ENCODE data around the gene CHD9.

CHD9 gene

DNA sequence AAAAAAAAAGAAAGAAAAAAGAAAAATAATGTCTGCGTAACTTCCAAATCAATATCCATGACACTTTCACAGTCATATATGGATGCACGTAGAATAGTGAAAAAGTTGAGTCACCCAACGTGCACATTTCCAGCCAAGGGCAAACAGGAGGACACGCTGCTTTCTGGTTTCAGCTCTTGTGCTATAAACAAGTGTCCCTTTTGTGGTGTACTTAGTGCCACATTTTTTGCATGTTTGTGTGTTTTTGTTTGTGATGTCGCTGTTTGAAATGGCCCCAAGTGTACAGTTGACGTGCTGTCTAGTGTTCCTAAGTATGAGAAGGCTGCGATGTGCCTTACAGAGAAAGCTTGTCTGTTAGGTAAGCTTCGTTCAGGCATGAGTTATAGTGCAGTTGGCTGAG, 2.9 kb downstream of the CHD9 start:
- Histone ChIP-seq H3K36me3 (replicated peaks; ENCODE audit: insufficient read depth, low read length) (no peaks in the 10 kb centered on the region), H3K79me2 (ENCODE audit: low read length) (peaks cover 62% of the 10 kb centered on the region), H3K27ac (ENCODE audit: low read length) (no peak overlapping the region), H2AFZ (ENCODE audit: low read length) (no peak overlapping the region), H3K4me2 (ENCODE audit: low read depth, low read length) (no peak overlapping the region), H4K20me1 (ENCODE audit: insufficient read depth, low read length) (no peaks in the 10 kb centered on the region), H3K9ac (ENCODE audit: low read length) (no peak overlapping the region), H3F3A (ENCODE audit: insufficient read depth, low read length) (peaks cover 19% of the 10 kb centered on the region), H3K4me3 (ENCODE audit: low read length) (no peak overlapping the region), H3K27me3 (replicated peaks; ENCODE audit: insufficient read depth, low read length) (no peaks in the 10 kb centered on the region), H3K4me1 (ENCODE audit: low read length) (peaks cover 25% of the 10 kb centered on the region), H3K9me2 (replicated peaks; ENCODE audit: insufficient read depth, low read length) (no peaks in the 10 kb centered on the region), H3K9me3 (replicated peaks; ENCODE audit: insufficient read depth, low read length) (no peaks in the 10 kb centered on the region)
- no peak for DNase-seq
- no peak for TF ChIP-seq CTCF (IDR thresholded peaks at IDR 0.05; ENCODE audit: low read length)
- no peak for TF ChIP-seq EZH2phosphoT487 (IDR thresholded peaks at IDR 0.05; ENCODE audit: low read length)
- no peak for TF ChIP-seq EZH2 (optimal IDR thresholded peaks at IDR 0.05; ENCODE audit: low read depth, low read length)

- Histone ChIP-seq H3K4me3 (ENCODE audit: low read length) (no peak overlapping the region), H3K9me3 (replicated peaks; ENCODE audit: insufficient read depth, low read length) (no peaks in the 10 kb centered on the region), H3F3A (ENCODE audit: insufficient read depth, low read length) (peaks cover 19% of the 10 kb centered on the region), H3K27ac (ENCODE audit: low read length) (no peak overlapping the region), H3K27me3 (replicated peaks; ENCODE audit: insufficient read depth, low read length) (no peaks in the 10 kb centered on the region), H2AFZ (ENCODE audit: low read length) (no peak overlapping the region), H3K9ac (ENCODE audit: low read length) (no peak overlapping the region), H3K4me1 (ENCODE audit: low read length) (peaks cover 20% of the 10 kb centered on the region; the same call in 1 of the 2 replicates), H3K79me2 (ENCODE audit: low read length) (peaks cover 66% of the 10 kb centered on the region), H4K20me1 (ENCODE audit: insufficient read depth, low read length) (no peaks in the 10 kb centered on the region), H3K4me2 (ENCODE audit: low read depth, low read length) (no peak overlapping the region), H3K36me3 (replicated peaks; ENCODE audit: insufficient read depth, low read length) (no peaks in the 10 kb centered on the region), H3K9me2 (replicated peaks; ENCODE audit: insufficient read depth, low read length) (no peaks in the 10 kb centered on the region)
- DNase-seq, result no peak
- no peak for TF ChIP-seq CTCF (IDR thresholded peaks at IDR 0.05; ENCODE audit: low read length)
These were observed 3.6 kb downstream of the CHD9 start for GRCh38 chr16:53058441-53058840.

- no peaks in the 10 kb centered on the region for H4K20me1 ChIP-seq (ENCODE audit: insufficient read depth, low read length)
- peaks cover 70% of the 10 kb centered on the region for H3K79me2 ChIP-seq (ENCODE audit: low read length)
- peaks cover 19% of the 10 kb centered on the region for H3F3A ChIP-seq (ENCODE audit: insufficient read depth, low read length)
- H3K27me3 ChIP-seq (replicated peaks; ENCODE audit: insufficient read depth, low read length), result no peaks in the 10 kb centered on the region
- H3K9ac ChIP-seq (ENCODE audit: low read length), result no peak overlapping the region
- H3K4me1 ChIP-seq (ENCODE audit: low read length), result peaks cover 20% of the 10 kb centered on the region; the same call in 1 of the 2 replicates
- no peak for TF ChIP-seq EZH2phosphoT487 (IDR thresholded peaks at IDR 0.05; ENCODE audit: low read length)
- no peak for TF ChIP-seq CTCF (IDR thresholded peaks at IDR 0.05; ENCODE audit: low read length)
- TF ChIP-seq EZH2 (optimal IDR thresholded peaks at IDR 0.05; ENCODE audit: low read depth, low read length), result no peak
- no peak overlapping the region for H3K4me2 ChIP-seq (ENCODE audit: low read depth, low read length)
- no peak overlapping the region for H2AFZ ChIP-seq (ENCODE audit: low read length)
- no peaks in the 10 kb centered on the region for H3K36me3 ChIP-seq (replicated peaks; ENCODE audit: insufficient read depth, low read length)
- no peak overlapping the region for H3K27ac ChIP-seq (ENCODE audit: low read length)
- no peaks in the 10 kb centered on the region for H3K9me2 ChIP-seq (replicated peaks; ENCODE audit: insufficient read depth, low read length)
- H3K4me3 ChIP-seq (ENCODE audit: low read length), result no peak overlapping the region
- H3K9me3 ChIP-seq (replicated peaks; ENCODE audit: insufficient read depth, low read length), result no peaks in the 10 kb centered on the region
- no peak for DNase-seq
These were observed 4.1 kb downstream of the CHD9 start for GRCh38 chr16:53058882-53059281.

All from MM.1S (cell line).